Endothelial cell of hepatic sinusoid (primary cell): ENCODE measurements around the gene APPBP2.
"Not testable (repeated sequence)": the region's sequence is repeated elsewhere in the genome, so short reads cannot be mapped to it uniquely, and the experiment has no call there.

Experiments used
- in situ Hi-C: cut with HindIII; loops from 2 replicates; pipeline ENCODE4 v1.10.0; 2017; ENCODE audit warnings: low sequenced_read_pairs

APPBP2 gene

DNA sequence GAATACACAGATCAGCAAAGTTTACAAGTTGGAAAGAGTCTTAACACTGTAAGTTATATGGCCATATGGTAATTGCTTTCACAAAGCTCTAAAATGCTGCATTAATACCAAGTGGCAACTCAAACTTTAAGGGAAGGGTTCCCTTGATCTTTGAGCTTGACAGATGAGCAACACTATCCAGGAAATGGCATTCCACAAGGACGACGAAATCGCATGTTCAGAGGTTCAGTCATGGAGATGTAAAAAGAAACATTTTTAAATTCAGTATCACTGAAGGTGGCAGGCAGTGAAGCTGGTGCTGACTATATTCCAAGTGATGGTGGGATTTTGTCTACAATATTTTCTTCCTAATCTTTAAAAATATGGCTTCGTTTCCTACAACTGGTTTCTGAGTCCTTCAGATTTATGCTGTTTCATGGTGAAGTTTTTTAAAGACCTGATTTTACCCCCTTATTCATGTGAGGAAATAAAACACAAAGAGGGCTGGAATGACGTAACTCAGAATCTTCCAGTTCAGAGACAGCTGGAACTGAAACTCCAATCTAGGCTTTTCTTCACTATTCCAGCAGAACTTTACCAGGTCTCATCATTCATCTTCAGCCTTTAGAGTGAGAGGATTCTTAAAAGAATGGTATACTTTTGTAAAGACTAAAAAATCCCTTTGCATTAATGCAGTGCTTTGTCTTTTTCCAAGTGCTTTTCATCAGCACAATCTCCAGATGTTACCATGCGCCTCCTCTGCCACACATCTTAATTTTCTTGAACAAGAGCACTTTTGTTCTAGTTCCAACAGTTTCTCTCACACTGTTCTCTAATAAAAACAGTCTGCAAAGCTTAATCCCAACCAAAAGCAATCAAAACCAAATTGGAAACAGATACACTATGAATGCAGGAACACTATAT lies 83.5 kb downstream of the APPBP2 start:
- in situ Hi-C loops: no loop called here

DNA sequence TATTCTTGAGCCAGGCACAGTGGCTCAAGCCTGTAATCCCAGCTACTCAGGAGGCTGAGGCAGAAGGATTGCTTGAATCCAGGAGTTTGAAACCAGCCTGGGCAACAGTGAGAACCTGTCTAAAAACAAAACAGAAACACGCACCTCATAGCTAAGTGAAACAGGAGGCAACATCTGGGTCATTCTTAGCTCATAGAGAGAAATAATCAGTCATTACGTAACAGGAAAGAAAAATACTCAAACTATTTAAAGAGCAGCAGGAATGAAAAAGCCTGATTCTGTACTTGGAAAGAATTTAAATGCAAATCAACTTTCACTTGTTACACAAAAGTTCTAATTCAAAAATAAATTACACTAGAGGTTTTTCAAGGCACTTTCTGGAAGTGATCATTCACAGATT lies 86.5 kb downstream of the APPBP2 start:
- in situ Hi-C loops: no loop called here

DNA sequence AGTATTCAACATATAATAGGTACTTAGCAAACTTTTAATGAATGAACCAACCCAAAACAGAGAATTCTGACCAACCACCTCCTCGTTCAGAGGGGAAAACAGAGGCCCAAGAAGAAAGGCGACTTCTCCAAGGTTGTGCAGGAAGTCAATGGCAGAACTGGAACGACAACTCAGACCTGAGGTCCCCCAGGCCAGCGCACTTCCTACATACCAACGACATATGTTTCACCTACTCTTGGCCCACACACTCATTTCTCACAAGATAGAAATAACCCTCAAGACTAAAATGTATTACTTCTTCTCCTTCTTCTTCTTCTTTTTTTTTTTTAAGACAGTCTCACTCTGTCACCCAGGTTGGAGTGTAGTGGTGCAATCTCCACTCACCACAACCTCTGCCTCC lies 89.4 kb downstream of the APPBP2 start:
- in situ Hi-C loops: no loop called here

DNA sequence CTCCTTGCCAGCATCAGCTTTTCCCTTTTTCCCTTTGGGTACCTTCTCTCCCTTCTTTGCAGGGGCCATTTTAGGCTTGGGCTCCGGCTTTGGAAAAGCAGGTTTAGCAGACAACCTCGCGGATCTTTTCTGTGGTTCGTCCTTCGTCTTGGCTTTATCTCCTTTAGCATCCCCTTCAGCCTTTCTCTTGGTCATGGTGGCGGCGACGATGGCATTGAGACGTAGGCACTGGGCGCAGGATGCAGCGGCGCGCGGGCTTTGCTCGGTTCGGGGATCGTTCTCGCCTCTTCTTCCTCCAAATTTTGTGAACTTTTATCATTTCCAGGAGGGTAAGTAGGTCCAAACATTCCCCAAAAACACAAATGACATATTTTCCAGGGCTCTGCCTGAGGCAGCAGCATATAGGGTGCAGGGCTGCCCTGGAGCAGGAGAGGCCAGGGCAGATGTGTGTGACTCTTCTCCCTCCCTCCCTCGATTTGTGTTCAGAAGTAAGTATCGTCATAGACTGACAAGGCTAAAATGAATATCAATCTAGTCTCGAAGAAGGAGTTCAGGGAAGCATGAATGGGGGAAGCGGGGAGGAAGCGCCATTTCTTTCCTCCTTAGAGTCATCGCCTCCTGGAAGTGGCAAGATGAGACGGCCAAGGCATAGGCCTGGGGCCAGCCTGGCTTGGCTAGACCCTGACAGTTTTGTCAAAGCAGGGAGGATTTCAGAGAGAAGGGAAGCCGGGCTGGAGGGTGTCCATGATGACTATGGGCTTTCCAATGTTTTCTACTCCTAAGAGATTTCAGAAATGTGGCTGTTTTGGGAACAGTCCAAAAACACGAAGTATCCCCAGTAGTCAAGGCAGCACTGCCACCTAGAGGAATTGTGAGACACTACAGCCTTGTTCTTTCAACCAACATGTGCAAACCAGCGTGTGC lies 90.5 kb downstream of the APPBP2 start:
- in situ Hi-C loops: no loop called here

DNA sequence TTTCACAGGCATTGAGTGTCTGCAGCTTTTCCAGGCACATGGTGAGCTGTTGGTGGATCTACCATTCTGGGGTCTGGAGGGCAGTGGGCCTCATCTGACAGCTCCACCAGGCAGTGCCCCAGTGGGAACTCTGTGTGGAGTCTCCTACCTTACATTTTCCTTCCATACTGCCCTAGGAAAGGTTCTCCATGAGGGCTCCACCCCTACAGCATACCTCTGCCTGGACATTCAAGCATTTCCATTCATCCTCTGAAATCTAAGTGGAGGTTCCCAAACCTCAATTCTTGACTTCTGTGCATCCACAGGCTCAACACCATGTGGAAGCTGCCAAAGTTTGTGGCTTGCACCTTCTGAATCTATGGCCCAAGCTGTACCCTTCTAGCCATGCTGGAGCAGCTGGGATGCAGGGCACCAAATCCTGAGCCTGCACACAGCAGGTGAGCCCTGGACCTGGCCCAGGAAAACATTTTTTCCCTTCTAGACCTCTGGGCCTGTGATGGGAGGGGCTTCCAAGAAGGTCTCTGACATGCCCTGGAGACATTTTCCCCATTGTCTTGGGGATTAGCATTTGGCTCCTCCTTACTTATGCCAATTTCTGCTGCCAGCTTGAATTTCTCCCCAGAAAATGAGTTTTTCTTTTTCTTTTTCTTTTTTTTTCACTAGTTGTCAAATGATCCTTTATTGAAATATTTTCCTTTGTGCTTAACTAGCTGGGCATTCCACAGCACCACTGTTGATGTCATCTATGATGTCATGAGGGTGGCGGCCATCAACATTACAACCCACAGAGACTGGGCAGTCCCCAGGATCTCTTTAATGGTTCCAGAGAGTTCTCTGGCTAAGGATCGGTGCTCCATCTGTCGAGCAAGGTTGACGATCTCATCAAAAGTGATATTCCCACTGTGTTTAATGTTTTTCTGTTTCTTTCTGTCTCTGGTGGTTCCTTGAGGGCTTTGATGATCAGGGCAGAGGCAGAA lies 92.7 kb downstream of the APPBP2 start:
- in situ Hi-C loops: not testable (repeated sequence)

DNA sequence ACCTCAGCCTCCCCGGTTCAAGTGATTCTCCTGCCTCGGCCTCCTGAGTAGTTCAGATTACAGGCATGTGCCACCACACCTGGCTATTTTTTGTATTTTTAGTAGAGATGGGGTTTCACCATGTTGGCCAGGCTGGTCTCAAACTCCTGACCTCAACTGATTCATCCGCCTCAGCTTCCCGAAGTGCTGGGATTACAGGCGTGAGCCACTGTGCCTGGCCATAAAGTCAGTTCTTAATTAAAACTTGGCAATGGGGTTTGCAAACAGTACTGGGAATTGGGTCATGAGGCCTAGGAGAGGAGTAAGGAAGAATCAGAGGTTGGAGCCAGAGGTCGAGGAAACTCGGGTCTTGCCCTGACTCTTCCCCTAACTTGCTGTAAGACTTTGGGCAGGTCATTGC lies 95.5 kb downstream of the APPBP2 start:
- in situ Hi-C loops: not testable (repeated sequence)

DNA sequence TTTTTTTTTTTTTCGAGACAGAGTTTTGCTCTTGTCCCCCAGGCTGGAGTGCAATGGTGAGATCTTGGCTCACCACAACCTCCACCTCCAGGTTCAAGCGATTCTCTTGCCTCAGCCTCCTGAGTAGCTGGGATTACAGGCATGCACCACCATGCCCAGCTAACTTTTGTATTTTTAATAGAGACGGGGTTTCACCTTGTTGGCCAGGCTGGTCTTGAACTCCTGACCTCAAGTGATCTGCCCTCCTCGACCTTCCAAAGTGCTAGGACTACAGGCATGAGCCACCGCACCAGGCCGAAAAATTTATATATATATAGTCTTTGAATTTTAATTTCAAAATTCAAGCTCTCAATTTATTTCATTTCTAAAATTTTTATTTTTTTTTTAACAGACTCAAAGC lies 97.6 kb downstream of the APPBP2 start:
- in situ Hi-C loops: not testable (repeated sequence)

DNA sequence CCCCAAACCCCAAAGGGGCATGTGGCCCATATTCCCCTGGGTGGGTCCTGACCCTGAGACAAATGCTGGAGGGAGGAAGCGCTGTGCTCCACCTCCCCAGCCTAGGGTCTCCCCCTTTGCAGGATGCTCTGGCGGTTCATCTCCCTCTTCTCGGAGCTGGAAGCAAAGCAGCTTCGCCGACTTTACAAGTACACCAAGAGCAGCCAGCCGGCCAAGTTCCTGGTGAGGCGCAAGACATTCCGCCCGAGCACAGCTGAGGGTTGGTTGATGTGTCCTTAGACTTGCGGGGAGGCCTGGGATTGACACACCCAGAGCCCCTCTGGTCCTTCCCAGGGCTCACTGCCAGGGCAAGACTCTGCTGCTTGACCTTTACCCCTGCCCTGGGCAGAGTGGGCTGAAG lies 99.4 kb downstream of the APPBP2 start:
- in situ Hi-C loops: no loop called here

DNA sequence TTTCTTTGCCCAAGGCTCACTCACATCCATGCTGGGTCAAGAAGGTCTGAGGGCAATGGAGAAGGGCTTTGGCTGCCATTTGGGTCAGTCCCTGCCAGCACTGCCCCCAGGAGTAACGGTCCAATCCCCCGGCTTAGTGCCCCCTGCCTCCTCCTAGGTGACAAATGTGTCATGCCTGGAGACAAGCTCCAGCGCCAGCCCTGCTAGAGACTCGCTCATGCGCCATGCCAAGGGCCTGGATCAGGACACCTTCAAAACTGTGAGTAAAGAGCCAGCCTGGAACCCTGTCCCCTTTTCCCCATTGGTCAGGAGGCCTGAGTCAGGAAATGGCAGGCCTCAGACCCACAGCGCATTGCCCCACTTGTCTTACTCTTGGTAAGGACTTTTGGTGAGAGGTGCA lies 100.4 kb downstream of the APPBP2 start:
- in situ Hi-C loops: no loop called here

DNA sequence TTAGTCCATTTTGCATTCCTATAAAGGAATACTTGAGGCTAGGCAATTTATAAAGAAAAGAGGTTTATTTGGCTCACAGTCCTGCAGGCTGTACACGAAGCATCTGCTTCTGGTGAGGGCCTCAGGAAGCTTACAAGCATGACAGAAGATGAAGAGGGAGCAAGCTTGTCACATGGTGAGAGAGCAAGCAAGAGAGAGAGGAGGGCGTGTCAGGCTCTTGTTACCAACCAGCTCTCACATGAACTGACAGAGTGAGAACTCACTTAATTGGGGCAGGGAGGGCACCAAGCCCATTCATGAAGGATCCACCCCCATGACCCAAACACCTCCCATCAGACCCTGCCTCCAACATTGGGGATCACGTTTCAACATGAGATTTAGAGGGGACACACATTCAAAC lies 102.2 kb downstream of the APPBP2 start:
- in situ Hi-C loops: loop anchor here (25.0 kb wide), 1 partner anchor 187 kb away; no protein-coding TSS in a partner anchor

DNA sequence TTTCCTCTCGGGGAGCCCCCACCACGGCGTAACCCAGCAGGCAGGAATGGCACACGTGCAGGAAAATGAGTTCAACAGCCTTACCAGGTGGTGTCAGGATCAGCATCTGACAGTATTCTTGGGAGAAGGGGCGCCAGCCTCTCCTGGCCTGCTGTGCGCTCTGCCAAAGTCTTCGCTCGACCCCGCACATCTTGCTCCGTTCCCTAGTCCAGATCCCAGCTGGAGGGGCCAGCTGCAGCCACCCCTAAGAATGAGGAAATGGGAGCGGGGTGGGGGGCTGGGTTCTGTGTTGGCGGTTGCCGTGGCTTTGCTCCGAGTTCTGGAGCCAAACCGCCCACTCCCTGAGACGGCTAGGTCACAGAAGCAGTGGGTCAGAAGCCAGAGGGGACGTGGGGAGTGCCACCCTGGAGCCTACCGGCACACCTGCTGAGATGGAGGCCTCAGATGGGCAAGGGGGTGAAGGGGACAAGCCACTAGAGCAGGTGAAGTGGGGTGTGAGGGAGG lies 103.8 kb downstream of the APPBP2 start, which contains the start of gene CHCT1:
Gene CHCT1, plus strand, starts transcription at position 328 of the 504 bp plus-strand sequence. Its CDS starts 104 bp downstream, at position 432.
- in situ Hi-C loops: loop anchor here (25.0 kb wide), 1 partner anchor 185 kb away; no protein-coding TSS in a partner anchor

DNA sequence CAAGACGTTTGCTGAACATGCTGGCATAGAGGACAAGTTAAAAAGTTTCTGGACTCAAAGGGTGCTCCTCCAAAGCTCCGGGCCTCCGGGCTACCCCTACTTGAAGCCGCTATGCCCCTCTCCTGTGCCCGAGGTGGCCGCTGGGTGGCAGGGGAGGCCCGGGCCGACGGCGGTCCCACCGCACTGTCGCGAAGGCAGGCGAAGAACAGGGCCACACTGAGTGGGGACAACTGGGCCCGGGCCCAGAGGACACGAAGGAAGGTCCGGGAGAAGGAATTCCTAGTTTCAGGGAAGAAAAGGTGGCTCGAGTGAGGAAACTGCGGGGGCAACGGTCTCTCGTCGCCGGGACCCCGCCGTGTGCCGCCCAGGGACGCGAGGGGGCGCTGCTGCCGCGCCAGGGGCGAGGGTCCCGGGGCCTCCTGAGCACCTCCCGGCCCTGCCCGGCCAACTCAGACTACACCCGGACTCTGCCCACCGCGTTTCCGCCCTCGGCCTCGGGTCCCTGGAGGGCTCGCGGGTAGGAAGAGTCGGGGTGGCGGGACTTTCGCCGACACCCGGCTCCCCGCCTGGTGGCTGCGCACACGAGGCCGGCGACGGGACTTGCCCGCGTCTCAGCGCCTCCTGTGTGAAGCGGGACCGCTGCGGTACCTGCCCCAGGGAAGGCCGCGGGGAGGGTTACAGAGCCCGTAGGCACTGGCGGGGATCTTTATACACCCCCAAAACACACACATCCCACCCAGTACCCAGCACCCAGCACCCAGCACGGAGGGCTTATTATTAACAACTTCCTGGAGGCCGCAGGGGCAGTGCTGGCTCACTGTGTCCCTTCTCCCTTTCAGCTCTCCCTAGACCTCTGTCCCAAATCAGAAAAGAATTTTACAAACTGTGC lies 104.5 kb downstream of the APPBP2 start:
- in situ Hi-C loops: loop anchor here (25.0 kb wide), 1 partner anchor 184 kb away; no protein-coding TSS in a partner anchor

DNA sequence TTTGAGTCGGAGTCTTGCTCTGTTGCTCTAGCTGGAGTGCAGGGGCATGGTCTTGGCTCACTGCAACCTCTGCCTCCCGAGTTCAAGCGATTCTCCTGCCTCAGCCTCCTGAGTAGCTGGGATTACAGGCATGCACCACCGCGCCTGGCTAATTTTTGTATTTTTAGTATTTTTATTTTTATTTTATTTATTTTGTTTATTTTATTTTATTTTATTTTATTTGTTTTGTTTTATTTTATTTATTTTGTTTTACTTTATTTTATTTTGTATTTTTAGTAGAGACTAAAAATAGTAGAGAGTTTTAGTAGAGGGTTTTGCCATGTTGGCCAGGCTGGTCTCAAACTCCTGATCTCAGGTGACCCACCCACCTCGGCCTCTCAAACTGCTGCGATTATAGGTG lies 106.2 kb downstream of the APPBP2 start:
- in situ Hi-C loops: loop anchor here (25.0 kb wide), 1 partner anchor 183 kb away; no protein-coding TSS in a partner anchor

DNA sequence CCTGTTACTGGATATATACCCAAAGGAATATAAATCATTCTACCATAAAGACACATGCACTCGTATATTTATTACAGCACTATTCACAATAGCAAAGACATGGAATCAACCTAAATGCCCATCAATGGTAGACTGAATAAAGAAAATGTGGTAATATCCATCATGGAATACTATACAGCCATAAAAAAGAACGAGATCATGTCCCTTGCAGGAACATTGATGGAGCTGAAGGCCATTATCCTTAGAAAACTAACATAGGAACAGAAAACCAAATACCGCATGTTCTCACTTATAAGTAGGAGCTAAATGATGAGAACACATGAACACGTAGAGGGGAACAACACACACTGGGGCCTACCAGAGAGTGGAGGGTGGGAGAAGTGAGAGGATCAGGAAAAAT lies 107.0 kb downstream of the APPBP2 start:
- in situ Hi-C loops: loop anchor here (25.0 kb wide), 1 partner anchor 182 kb away; no protein-coding TSS in a partner anchor

DNA sequence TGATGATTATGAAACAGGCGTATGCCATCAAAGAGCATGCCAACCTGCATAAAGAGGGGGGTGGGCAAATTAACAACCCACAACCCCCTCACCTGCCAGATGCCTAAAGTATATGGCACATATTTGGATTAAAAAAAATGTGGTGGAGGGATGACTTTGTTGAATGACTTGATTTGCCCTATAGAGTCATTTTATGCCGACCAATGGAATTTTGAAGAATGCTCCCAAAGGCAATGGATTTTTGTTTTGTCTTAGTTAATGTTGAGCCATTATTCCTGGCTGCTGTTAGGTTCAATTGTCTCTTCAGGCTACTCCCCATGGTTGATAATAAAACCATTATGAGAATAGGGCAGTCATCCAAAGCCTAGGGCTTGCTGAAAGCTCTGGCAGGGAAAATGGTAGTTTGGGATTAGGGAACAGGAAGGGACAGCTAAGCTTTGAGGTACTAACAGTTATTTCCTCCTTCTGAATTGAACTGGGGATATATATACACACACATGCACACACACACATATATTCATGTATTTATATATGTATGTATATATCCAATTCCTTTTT lies 109.6 kb downstream of the APPBP2 start:
- in situ Hi-C loops: loop anchor here (25.0 kb wide), 1 partner anchor 179 kb away; no protein-coding TSS in a partner anchor

DNA sequence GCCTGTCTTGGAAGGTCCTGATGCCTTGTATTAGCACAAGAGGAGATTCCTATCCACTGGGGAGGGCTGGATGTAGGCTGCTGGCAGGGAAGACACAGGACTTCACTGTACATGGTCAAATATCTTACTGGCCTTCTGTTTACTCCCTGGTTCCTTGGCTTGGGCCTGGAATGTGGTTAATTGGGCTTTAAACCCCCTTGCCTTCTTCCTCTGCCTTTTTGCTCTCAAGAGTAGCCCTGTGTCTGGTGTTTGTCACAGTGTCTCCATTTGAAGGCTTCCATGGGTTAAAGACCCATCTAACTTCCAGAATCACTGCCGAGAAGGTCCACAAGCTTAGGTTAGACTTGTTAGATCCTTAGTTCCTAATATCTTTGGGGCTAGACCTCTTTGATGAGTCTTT lies 110.9 kb downstream of the APPBP2 start:
- in situ Hi-C loops: loop anchor here (25.0 kb wide), 1 partner anchor 178 kb away; no protein-coding TSS in a partner anchor

DNA sequence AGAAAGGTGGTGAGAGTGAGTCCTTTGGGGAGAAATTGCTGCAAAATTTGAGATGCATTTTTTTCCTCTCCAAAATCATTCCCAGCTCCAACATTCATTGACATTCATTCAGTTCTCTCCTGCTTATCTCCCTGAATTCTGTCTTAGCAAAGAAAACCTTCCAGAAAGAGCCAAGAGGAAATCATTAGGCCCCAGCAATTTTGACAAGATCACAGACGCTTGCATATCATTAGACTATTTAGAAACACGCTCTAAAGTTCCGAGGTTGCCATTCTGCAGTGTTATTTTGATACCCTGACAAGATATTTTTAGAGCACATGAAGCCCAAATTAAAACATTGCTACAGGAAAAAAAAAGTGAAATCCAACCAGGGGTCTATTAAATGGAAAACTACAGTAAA lies 113.3 kb downstream of the APPBP2 start:
- in situ Hi-C loops: loop anchor here (5.0 to 25.0 kb wide), 2 partner anchors 70 to 175 kb away; no protein-coding TSS in a partner anchor

DNA sequence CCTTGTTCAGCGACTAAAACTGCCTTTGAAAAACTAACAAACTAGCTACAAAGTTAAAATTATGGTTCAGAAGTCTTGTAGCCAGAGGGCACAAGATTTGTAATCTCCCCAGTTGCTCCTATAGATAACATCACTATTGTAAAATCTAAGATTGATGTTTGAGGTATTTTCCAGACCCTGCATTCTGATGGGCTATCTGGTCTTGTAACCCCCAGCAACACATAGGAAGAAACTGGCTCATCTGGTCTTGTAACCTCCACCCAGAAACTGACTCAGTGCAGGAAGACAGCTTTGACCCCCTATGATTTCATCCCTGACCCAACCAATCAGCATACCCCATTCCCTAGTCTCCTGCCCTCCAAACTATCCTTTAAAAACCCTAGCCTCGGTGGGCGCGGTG lies 116.0 kb downstream of the APPBP2 start:
- in situ Hi-C loops: loop anchor here (5.0 to 25.0 kb wide), 2 partner anchors 68 to 173 kb away; no protein-coding TSS in a partner anchor
